H54 (cell line): ENCODE results near the gene TPSB2.

Source experiments
- DNase-seq: peaks from one replicate; pipeline ENCODE4 v3.0.0; 2011; ENCODE audit warnings: low spot score, mixed read lengths; ENCODE audit not compliant: insufficient read length
- FAIRE-seq: peaks from 3 replicates; lab custom pipeline; 2011; peaks lifted over from hg19 to GRCh38; lab: Jason Lieb, UNC
- POLR2A ChIP-seq: IDR thresholded peaks from 2 replicates; pipeline ENCODE4 v1.6.1; 2011; ENCODE audit warnings: low read depth, mild to moderate bottlenecking, low read length

Gene TPSB2

DNA sequence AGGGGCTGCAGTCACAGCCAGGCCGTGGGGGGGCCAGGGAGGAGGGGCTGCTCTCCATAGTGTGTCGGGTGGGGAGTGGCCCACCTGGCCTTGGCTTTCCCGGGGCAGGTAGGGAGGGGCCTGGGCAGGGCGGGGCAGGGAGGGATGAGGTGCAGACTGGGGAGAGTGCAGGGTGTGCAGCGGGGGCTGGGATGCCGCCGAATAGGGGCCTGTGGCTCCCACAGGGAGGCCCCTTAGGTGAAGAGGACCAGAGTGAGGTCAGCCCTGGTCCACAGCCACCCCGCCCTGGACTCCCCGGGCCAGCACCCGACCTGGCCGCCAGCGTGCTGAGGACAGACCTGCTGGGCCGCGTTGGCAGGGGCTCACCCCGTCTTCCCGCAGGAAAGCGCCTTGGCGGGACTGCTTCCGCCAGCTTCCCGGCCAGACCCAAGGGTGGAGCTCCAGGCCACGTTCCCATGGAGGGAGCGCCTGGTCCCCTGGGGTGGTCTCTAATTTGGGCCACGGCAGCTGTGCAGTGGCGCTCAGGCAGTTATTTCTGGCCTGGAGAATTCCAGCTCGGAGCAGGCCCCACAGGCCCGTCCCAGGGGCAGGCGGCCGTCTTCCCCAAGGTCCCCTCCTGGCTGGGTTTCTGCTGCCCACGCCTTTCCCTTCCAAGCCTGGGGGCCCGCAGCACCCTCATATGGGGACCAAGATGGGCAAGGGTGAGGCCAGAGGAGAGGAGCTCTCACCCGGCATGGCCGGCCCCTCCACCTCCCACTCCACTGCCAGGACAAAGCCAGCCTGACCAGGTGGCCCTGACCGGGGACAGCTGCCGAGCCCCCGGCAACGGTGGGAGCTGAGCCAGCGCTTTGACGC lies 49.2 kb downstream of the TPSB2 start:
- no peak for FAIRE-seq
- no peak for DNase-seq

More for the DNA sequence above, 49.2 kb downstream of the TPSB2 start:
- no peak for TF ChIP-seq POLR2A
